MM.1S (cell line): ENCODE measurements around the gene GHSR.

ENCODE experiments used
- CTCF ChIP-seq: fragments of 300-600 bp; sonication (generic); IDR thresholded peaks from 2 replicates; pipeline ENCODE4 v1.5.1; 2016; ENCODE audit warnings: antibody characterized with exemption, low read length, mixed read lengths
- EZH2phosphoT487 ChIP-seq: fragments of 300-600 bp; sonication (generic); IDR thresholded peaks from 2 replicates; pipeline ENCODE4 v1.6.1; 2018; ENCODE audit warnings: antibody characterized with exemption, low read length

GRCh38 chr3:172448661-172449465 is 607 bp upstream of the GHSR start:
- no peak for TF ChIP-seq EZH2phosphoT487
- no peak for TF ChIP-seq CTCF
